SW480 (cell line): ENCODE data around the gene SMIM38.

Experiments used
- DNase-seq: peaks from one replicate; pipeline ENCODE4 v3.0.0-alpha.2; 2016; ENCODE audit warnings: low spot score

Gene SMIM38

DNA sequence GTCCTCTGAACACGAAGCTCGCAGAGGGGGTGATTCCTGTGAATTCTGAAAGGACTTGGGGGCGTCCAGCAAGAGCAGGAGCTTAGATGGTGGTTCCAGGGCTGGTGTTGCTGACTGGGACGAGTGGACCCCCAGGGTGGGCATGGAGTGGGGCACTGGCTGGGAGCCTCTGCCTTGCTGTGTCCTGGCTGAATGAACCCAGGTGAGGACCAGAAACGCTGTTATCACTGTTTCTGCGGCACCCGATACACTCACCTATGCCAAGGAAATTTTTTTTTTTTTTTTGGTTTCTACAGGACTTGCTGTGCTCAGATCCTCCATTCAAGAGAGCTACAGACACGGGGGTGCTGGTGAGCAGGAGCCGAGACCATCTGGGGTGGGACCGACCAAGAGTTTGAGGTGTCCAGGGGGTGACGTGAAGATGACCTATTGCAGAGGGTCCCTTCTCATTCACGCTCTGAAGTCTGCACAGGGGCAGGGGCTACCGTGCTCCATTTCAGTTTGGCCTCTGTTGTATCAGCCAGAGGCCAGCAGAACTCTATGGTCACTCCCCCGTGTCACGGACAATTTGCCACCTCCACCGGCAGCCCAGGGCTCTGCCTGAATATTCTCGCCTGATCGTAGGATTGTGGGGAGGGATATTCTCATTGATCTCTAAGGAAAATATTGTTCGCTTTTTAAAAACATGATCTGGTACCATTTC lies 3.6 kb downstream of the SMIM38 start:
- DNase-seq: no peak

DNA sequence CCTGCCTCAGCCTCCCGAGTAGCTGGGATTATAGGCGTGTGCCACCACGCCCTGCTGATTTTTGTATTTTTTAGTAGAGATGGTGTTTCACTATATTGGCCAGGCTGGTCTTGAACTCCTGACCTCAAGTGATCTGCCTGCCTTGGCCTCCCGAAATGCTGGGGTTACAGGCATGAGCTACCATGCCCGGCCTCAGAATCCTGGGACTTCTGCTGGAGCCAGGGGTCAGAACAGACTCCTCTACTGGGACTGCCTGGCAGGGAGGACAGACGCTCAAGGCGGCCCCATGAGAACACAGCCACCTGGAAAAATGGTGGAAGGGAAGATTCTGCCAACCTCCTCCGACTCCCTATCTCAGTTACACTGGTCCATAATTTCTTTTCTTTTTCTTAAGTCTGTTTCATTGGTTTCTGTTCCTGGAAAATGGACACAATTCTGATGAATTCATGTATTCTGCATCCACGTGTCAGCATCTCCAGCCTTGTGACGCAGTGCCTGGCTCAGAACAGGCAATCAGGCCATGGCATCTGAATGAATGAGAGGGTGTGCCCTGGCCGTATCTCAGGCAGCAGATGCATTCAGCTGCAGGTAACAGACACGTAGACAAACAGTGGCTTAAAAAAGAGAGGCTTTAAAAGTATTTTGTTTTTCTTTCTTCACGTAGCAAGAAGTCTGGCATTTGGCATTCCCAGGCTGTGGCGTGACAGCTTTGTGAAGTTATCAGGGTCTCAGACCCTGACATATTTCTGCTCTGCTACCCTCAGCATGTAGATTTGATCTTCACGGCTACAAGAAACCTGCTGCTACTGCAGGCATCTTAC lies 4.8 kb downstream of the SMIM38 start:
- DNase-seq: no peak

DNA sequence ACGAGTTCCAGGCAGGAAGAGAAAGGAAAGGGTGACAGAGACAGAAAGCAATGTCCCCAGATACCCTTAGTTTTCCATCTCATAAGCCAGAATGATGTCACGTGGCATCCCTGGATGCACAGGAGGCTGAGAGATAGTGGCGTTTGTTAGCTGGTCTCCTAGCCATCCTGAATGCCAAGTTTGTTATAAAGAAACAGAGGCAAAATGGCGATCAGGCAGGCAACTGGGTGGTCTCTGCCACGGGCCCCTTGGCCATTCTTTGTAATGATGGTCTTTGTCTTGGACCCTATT lies 5.3 kb downstream of the SMIM38 start:
- no peak for DNase-seq

DNA sequence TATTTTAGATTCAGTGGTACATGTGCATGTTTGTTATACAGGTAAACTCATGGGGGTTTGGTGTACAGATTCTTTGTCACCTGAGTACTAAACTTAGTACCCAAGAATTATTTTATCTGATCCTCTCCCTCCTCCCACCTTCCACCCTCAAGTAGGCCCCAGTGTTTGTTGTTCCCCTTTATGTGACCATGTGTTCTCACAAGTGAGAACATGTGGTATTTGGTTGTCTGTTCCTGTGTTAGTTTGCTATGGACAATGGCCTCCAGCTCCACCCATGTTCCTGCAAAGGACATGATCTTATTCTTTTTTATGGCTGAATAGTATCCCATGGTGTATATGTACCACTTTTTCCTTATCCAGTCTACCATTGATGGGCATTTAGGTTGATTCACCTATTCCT lies 6.8 kb downstream of the SMIM38 start:
- DNase-seq: no peak

DNA sequence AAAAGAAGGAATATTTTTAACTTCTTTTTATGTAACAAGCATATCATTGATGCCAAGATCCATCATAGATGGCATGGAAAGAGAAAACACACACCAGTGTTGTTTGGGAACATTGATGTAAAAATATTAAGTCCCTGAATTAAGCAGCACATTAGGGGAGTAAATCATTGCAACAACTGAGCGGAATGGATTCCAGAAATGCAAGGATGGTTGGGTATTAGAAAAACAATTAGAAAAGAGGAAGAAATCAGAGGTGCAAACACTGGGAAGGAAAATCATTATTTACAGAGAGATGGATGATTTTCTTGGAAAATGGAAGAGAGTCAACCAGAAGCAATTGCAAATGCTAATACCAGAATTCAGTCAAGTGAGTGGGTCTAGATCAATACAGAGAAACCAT lies 8.1 kb downstream of the SMIM38 start:
- no peak for DNase-seq

DNA sequence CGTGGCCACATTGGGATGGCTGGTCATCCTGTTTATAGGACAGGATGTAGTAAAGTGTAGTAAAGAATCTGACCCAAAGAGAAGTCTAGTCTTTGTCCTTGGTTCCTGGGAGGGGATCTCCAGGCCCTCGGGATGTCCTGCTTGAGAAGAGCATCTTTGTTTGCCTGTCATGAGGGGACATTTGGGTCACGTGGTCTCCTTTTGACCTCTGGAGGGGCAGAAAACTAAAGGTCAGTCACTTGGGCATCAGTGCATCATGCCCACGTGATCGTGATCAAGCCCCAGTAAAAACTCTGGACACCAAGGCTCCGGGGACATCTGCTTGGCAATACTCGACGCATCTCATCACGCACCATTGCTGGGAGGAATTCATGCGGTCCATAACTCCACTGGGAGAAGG lies 9.1 kb downstream of the SMIM38 start:
- DNase-seq: no peak

DNA sequence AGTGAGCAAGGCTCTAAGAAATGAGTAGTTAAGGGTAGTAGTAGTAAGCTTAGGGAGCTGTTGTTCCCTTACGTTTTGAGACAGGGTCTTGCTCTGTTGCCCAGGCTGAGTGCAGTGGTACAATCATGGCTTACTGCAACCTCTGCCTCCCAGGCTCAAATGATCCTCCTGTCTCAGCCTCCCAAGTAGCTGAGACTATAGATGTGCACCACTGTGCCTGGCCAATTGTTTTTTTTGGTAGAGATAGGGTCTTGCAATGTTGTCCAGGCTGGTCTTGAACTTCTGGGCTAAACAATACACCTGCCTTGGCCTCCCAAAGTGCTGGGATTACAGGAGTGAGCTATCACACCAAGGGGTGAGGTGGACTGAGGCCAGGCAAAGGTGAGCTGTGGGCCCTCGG lies 10.0 kb downstream of the SMIM38 start:
- no peak for DNase-seq

DNA sequence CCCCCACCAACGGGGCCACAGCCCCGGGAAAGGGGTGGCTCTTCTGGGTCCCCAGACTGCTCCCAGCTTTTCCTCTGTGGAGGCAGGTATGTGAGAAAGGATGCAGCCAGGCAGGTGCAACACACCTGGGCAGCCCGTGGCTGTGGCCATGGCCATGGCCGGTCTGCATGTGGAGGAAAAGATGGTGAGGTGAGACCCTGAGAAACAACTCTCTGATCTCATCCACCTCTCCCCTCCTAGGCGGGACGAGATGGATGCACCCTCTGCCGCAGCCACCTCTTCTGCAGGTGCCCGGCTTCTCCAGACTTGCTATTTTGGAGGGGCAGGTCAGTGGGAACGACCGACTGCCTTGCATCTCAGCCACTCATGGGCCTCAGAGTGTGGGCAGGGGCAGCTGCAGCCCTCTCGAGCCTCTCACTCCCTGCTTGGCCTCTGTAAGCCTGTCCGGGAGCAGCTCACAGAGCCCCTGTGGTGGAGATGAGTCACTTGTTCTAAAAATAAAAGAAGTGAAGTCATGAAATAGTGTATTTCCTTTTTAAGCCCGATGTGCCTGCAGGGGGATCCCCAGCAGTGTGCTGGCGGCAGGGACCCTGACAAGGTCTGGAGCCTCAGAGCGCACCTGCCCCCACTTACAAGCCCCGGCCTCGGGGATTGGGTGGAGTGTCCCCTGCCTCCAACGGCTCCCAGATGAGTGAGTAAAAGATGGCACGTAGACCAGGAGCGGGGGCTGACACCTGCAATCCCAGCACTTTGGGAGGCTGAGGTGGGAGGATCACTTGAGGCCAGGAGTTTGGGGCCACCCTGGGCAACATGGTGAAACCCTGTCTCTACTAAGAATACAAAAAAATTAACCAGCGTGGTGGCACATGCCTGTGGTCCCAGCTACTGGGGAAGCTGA lies 10.7 kb downstream of the SMIM38 start:
- DNase-seq: peak; percentile 73

DNA sequence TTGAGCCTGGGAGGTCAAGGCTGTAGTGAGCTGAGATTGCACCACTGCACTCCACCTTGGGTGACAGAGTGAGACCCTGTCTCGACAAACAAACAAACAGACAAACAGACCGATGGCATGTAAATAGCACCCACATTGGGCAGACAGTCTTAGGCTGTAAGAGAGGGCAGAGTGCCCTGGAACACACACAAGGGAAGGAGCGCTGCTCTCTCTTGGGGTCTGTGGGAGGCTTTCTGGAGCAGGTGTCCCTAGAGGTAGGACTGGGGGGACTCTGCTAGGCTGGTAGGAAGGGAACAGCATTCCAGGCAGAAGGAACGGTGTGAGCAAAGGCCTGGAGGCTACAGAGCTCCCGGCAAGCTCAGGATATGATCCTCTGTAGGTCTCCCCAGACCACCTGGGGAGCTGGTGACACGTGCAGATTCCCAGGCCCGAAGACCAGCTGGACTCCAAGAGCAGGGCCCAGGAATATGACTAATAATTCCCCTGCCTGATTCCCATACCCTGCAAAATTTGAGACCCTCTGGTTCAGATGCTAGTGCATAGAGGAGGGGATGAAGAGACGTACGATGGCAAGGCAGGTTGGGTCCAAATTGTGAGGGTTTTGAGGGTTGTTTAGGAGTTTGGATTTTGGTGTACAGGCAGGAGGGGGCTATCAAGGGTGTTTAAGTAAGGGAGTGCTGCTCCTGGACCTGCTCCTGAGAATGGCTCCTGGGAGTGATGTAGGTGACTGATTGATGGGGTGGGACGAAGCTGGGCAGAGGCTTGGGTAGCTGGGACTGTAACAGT lies 11.6 kb downstream of the SMIM38 start:
- no peak for DNase-seq

DNA sequence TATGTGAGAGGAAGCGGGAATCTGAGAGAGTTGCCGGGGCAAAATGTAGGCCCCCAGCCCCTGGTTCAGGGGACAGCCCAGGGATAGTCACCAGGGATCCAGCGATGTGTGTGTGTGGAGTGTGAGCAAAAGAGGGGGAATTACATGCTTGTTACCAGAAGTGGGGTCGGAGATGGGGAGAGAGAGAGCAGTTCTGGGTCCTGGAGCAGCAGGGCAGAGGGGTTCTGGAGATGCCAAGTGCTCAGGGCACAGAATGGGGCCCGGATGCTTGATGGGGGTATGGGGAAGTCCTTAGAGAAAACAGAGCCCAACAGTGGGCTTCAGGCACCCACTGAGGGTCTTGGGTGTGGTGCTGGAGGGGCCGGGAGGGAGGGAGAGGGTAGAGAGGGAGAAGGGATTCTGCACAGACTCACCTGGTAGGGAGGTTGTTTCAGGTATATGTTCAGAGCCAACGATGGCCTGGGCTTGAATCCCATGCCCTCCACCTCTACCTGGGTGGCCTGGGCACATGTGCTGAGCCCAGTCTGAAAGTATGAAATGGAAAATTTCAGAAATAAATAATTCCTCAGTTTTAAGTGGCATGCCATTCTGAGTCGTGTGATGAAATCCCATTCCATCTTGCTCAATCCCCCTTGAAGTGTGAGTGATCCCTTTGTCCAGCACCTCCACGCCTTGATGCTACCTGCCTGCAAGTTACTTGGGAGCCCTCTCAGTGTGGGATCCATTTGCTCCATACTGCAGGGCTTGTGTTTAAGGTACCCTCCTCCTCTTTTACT lies 12.4 kb downstream of the SMIM38 start:
- DNase-seq: peak; percentile 35

DNA sequence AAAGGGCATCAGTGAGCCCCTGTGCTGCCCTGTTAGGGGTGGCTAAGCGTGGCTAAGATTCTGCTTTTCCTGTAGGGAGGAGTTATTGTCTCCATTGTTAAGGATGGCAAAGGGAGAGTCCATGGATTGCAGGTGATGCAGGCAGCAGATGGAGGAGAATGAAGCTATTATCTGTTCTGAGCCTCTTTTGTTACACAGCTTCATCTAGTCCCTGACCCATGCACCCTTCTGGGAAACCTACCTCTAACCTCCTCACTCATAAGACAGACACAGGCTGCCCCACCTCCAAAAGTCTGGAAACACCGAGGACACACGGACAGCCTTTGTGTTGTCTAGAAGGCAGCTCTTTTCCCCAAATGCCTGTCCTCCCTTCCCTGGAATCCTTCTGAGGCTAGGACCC lies 13.7 kb downstream of the SMIM38 start:
- DNase-seq: no peak

DNA sequence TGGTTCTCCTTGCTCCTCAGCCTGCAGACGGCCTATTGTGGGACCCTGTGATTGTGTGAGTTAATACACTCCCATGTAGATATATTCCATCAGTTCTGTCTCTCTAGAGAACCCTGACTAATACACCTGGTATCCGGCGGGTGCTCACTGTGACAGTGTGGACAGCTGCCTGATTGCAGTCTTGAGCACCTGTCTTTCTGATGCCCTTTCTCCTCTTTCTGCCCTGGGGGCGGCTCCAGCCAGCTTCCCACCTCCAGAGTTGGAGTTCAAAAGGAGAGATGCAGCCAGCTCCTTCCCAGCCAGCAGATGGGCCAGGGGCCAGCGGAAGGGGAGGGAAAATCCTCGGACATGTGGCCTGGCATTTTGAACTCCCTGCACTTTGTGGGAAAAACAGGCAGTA lies 15.0 kb downstream of the SMIM38 start:
- DNase-seq: peak; percentile 54

DNA sequence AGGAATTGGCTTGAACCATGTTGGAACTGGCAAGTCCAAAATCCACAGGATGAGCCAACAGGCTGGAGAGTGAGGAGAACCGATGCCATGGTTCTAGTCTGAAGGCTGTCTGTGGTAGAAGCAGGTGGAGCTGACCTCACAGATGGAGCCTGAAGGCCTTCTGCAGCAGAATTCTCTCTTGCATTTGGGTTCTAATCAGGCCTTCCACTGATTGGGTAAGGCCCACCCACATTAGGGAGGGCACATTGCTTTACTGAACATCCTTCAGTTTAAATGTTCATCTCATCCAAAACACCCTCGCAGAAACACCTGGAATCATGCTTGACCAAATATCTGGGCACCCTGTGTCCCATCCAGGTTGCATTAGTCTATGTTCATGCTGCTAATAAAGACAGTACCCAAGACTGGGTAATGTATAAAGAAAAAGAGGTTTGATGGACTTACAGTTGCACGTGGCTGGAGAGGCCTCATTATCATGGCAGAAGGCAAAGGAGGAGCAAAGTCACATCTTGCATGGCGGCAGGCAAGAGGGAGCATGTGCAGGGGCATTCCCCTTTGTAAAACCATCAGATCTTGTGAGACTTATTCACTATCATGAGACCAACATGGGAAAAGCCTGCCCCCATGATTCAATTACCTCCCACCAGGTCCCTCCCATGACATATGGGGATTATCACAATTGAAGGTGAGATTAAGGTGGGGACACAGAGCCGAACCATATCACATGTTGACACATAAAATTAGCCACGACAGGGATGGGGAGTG lies 15.9 kb downstream of the SMIM38 start:
- DNase-seq: no peak

DNA sequence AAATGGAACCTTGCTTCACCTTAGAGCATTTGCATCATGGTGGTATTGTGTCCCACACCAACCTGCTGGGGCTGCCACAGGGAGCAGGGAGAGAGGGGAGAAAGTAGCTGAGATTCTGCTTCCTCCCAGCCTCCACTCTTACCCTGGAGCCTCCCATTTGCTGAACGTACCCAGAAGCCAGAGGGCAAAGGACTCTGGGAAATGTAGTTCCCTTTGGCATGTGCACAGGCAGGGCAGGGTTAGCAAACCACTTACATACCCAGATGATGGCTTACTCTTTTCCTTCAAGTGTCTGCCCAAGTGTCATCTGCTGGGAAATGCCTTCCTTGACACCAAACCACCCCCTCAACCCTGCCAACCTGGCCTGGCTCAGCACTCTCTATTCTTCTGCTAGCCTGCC lies 16.9 kb downstream of the SMIM38 start:
- DNase-seq: peak; percentile 25

DNA sequence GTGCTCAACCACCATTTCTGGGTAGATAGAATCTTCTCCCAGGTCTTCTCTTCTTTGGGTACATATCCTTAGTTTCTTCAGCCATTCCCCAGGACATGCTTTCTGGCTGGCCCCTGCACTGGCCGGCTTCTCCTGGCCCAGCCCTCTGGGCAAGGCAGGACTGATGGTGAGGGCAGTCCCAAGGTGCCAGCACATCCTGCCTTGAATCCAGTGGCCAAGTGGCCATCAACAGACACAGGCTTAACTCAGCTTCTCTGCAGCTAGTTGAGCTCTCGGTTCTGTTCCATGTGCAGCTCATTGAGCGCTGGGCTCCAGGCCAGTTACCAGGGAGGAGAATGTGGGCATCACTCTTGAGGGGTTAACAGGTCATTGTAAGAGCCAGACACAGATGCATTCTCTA lies 17.6 kb downstream of the SMIM38 start:
- no peak for DNase-seq

DNA sequence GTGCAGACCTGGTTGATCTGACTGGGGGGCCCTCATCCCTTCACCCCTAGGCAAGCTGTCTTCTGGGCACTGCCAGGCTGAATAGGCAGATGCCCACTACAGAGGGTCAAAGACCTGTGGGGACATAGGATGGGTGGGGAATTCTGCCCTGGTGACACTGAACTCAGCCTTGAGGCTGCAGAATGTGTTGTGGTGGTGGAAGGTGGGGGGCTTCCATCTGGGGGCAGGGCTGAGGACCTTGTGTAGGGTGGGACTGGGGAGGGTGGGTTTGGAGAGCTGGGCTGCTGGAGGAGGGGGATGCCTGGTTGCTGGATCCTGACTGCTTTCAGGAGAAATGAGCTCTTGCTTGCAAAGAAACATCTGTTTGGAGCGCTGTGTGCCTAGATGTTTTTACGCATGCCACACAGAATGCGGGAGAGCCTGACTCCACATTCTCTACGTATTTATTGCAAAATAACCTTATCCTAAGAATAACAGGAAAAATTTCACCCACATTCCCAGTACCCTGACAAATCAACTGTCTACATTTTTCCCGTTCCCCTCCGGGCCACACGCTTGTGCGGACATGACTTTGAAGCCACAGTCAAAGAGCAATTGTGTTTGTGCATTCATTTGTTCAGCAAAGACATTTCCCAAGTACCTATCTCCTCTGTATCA lies 18.3 kb downstream of the SMIM38 start:
- DNase-seq: no peak

DNA sequence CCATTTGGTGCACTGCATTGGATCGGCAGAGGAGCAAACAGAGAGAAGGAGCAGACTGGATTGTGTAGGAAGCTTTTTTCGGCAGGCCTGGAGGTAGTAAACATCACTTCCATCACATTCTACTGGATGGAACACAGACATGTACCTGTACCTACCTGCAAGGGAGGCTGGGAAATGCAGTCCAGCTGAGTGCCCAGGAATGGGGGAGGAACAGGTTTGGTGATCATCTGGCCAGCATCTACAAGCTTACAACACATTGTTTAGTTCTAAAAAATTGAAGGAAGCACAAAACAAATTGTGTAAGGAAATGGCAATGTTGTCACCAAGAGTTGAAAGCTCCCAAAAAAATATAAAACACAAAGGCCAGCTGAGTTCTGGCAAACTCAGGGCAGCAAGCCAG lies 19.1 kb downstream of the SMIM38 start:
- no peak for DNase-seq

DNA sequence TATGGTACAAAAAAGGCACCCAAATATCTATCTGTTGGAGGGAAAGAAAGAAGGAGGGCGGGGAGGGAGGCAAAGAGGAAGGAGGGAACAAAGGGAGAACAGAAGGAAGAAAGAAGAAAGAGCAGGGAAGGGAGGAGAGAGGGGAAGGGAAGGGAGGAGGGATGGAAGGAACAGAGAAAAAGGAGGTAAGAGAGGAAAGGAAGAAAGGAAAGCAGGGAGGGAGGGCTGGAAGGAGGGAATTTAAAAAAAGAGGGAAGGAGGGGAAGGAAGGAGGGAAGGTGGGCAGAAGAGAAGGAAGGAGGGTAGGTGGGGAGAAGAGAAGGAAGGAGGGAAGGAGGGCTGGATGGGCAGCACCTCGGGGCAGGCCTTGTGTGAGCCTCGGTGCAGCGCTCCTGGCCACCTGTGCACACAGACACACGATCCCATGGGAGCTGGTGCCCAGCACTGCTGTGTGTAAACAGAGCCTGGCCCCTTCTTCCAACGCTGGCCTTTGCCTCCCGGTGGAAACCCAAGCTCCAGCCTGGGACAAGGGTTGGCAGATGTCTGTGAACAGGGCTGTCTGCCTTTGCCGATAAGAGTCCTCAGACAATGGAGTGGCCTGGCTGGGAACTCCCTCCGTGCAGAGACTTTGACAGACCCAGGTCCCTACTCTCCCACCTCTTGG lies 23.2 kb downstream of the SMIM38 start:
- DNase-seq: no peak

DNA sequence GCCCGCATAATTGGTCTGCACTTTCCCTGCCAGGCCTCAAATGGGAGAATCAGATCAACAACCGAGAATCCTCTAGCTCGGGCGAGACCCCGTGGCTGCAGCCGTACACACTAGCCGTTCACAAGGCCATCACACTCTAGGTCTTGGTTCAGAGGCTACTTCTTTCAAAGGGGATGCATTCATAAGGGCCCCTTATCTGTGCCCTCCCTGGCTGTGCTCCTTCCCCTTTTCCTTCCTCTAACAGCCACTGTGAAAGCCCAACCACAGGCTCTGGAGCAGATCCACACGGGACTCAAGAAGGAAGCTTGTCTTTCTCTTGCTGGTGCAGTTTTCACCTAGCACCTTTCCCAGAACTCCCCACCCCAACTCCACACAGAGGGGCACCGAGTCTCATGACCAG lies 24.5 kb downstream of the SMIM38 start:
- DNase-seq: no peak
